Panc1 (cell line): Measurements from ENCODE around the gene ARHGEF40. TPM values are rescaled to one million over a fixed set of nuclear protein-coding genes. Genes with fewer than 3 reads are reported as not detected.

Source experiments
- ATAC-seq: fragments of 200-7000 bp; cut with Tn5 transposase; 2 replicates; pipeline ENCODE4 v1.9.1; 2020; ENCODE audit warnings: mild to moderate bottlenecking, moderate library complexity
- BruUV-seq: library from RNA; stranded (reverse); fragments of 400-500 nt; replicated peaks from 2 replicates; lab custom pipeline; 2021; lab: Mats Ljungman, UMichigan
- CTCF ChIA-PET: fragments of 300-600 bp; sonication (Branson Sonifier 250); formaldehyde crosslinking; loops from one replicate; lab custom pipeline; 2022; ENCODE audit warnings: antibody characterized with exemption; lab: Charles Lee
- POLR2A ChIA-PET: fragments of 300-600 bp; sonication (Branson Sonifier 250); formaldehyde crosslinking; loops from one replicate; lab custom pipeline; 2022; ENCODE audit warnings: antibody characterized with exemption; lab: Charles Lee
- DNase-seq: peaks from one replicate; pipeline ENCODE4 v3.0.0-alpha.2; 2010; ENCODE audit warnings: low read depth, low spot score
- H3K27ac ChIP-seq: 2 replicates; pipeline ENCODE4 v1.5.1; 2011; ENCODE audit warnings: mild to moderate bottlenecking, low read length, inconsistent platforms
- H3K27me3 ChIP-seq: fragments of 200-500 bp; sonication (Bioruptor generic); 2 replicates; pipeline ENCODE4 v1.6.0; 2014; ENCODE audit warnings: low read length, inconsistent platforms; ENCODE audit not compliant: control insufficient read depth, insufficient read depth
- H3K36me3 ChIP-seq: fragments of 200-500 bp; sonication (Bioruptor generic); 2 replicates; pipeline ENCODE4 v1.5.1; 2014; ENCODE audit warnings: inconsistent platforms, mild to moderate bottlenecking, low read length, moderate library complexity; ENCODE audit not compliant: control insufficient read depth, insufficient read depth
- H3K4me1 ChIP-seq: 2 replicates; pipeline ENCODE4 v1.5.1; 2011; ENCODE audit warnings: inconsistent platforms, mild to moderate bottlenecking, low read length, moderate library complexity; ENCODE audit not compliant: control insufficient read depth, insufficient read depth
- H3K4me3 ChIP-seq, 2 experiments: 2 replicates each; pipeline ENCODE4 v1.5.1; 2011 to 2012; ENCODE audit warnings: low read depth in 2 of 2, low read length in 2 of 2, mild to moderate bottlenecking in 2 of 2, inconsistent platforms in 1 of 2, moderate library complexity in 1 of 2
- H3K9me3 ChIP-seq: fragments of 200-500 bp; sonication (Bioruptor generic); 2 replicates; pipeline ENCODE4 v1.5.1; 2014; ENCODE audit warnings: low read depth, mild to moderate bottlenecking, inconsistent platforms, low read length, moderate library complexity; ENCODE audit not compliant: control insufficient read depth, insufficient read depth
- POLR2AphosphoS5 ChIP-seq: IDR thresholded peaks from 2 replicates; pipeline ENCODE4 v1.6.1; 2012; ENCODE audit warnings: mild to moderate bottlenecking, low read depth, low read length, moderate library complexity
- SIN3A ChIP-seq: IDR thresholded peaks from 2 replicates; pipeline ENCODE4 v1.6.1; 2012; ENCODE audit warnings: low read depth, mild to moderate bottlenecking, low read length, moderate library complexity, borderline replicate concordance; ENCODE audit not compliant: insufficient read depth
- TCF7L2 ChIP-seq: IDR thresholded peaks from 2 replicates; pipeline ENCODE4 v1.6.1; 2011; ENCODE audit warnings: mild to moderate bottlenecking, low read depth, low read length, inconsistent platforms
- in situ Hi-C: cut with HindIII; loops from 2 replicates; pipeline ENCODE4 v1.10.0; 2016; ENCODE audit warnings: low sequenced_read_pairs, low pct_unique_long_range_greater_than_20kb
- intact Hi-C: fragments of 100-400 bp; cut with micrococcal nuclease; formaldehyde crosslinking; loops from one replicate; pipeline ENCODE4 v1.10.0; 2022; ENCODE audit not compliant: unreplicated experiment
- total RNA-seq: library from RNA; stranded (reverse); gene quantifications from one replicate; pipeline ENCODE4 v1.2.1, GENCODE V29; 2021; ENCODE audit not compliant: unreplicated experiment
- TF ChIP-seq, protein P1 (sequence below), 2 experiments: IDR thresholded peaks; 2 replicates each; pipeline ENCODE4 v1.6.1; 2011 to 2012; ENCODE audit warnings: low read depth in 2 of 2, control low read depth in 1 of 2, low read length in 1 of 2, mild to moderate bottlenecking in 1 of 2, moderate library complexity in 1 of 2; ENCODE audit not compliant: insufficient read depth in 1 of 2
- TF ChIP-seq, protein P2 (sequence below): fragments of 450-650 bp; IDR thresholded peaks from 2 replicates; pipeline ENCODE4 v1.5.1; 2017; ENCODE audit warnings: mild to moderate bottlenecking

The ARHGEF40 gene
- total RNA-seq, 1 experiment from 2014 or later: 11.1 TPM

GRCh38 chr14:21073921-21074320 lies 3.8 kb downstream of the ARHGEF40 start:
- no TSS peak for BruUV-seq
- H3K4me3 ChIP-seq: no peak overlapping the region
- ChIA-PET CTCF (interaction anchor here (0.6 kb wide), 1 partner anchor 57 kb away, joined by 6 read pairs; no protein-coding TSS in a partner anchor), POLR2A (no interaction called here)
- H3K9me3 ChIP-seq: no peaks in the 10 kb centered on the region
- in situ Hi-C loops: no loop called here
- TF ChIP-seq SIN3A (no peak), TCF7L2 (no peak)
- TF ChIP-seq, protein P1, sequence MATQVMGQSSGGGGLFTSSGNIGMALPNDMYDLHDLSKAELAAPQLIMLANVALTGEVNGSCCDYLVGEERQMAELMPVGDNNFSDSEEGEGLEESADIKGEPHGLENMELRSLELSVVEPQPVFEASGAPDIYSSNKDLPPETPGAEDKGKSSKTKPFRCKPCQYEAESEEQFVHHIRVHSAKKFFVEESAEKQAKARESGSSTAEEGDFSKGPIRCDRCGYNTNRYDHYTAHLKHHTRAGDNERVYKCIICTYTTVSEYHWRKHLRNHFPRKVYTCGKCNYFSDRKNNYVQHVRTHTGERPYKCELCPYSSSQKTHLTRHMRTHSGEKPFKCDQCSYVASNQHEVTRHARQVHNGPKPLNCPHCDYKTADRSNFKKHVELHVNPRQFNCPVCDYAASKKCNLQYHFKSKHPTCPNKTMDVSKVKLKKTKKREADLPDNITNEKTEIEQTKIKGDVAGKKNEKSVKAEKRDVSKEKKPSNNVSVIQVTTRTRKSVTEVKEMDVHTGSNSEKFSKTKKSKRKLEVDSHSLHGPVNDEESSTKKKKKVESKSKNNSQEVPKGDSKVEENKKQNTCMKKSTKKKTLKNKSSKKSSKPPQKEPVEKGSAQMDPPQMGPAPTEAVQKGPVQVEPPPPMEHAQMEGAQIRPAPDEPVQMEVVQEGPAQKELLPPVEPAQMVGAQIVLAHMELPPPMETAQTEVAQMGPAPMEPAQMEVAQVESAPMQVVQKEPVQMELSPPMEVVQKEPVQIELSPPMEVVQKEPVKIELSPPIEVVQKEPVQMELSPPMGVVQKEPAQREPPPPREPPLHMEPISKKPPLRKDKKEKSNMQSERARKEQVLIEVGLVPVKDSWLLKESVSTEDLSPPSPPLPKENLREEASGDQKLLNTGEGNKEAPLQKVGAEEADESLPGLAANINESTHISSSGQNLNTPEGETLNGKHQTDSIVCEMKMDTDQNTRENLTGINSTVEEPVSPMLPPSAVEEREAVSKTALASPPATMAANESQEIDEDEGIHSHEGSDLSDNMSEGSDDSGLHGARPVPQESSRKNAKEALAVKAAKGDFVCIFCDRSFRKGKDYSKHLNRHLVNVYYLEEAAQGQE (IDR thresholded peaks at IDR 0.05; ENCODE audit: insufficient read depth in 1 of 2, low read depth in 2 of 2, low read length in 1 of 2): no peak
- no peaks in the 10 kb centered on the region for H3K36me3 ChIP-seq
- intact Hi-C loops: no loop called here
- H3K27ac ChIP-seq: no peak overlapping the region
- H3K27me3 ChIP-seq: no peaks in the 10 kb centered on the region
- ATAC-seq (no peak), DNase-seq (no peak)
- H3K4me1 ChIP-seq: peaks cover 7% of the 10 kb centered on the region

- H3K36me3 ChIP-seq: no peaks in the 10 kb centered on the region
- no peak for DNase-seq
- ChIA-PET POLR2A (no interaction called here), CTCF (no interaction called here)
- in situ Hi-C loops: no loop called here
- no peaks in the 10 kb centered on the region for H3K9me3 ChIP-seq
- ATAC-seq: no peak
- TF ChIP-seq, protein P2, sequence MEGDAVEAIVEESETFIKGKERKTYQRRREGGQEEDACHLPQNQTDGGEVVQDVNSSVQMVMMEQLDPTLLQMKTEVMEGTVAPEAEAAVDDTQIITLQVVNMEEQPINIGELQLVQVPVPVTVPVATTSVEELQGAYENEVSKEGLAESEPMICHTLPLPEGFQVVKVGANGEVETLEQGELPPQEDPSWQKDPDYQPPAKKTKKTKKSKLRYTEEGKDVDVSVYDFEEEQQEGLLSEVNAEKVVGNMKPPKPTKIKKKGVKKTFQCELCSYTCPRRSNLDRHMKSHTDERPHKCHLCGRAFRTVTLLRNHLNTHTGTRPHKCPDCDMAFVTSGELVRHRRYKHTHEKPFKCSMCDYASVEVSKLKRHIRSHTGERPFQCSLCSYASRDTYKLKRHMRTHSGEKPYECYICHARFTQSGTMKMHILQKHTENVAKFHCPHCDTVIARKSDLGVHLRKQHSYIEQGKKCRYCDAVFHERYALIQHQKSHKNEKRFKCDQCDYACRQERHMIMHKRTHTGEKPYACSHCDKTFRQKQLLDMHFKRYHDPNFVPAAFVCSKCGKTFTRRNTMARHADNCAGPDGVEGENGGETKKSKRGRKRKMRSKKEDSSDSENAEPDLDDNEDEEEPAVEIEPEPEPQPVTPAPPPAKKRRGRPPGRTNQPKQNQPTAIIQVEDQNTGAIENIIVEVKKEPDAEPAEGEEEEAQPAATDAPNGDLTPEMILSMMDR: no peak
- TF ChIP-seq TCF7L2 (no peak), POLR2AphosphoS5 (no peak), SIN3A (no peak)
- TF ChIP-seq, protein P1 (IDR thresholded peaks at IDR 0.05; ENCODE audit: insufficient read depth in 1 of 2, low read depth in 2 of 2, low read length in 1 of 2): no peak
- peaks cover 5% of the 10 kb centered on the region for H3K4me1 ChIP-seq
- intact Hi-C loops: no loop called here
- no TSS peak for BruUV-seq
- no peaks in the 10 kb centered on the region for H3K27me3 ChIP-seq
- H3K27ac ChIP-seq: no peak overlapping the region
- H3K4me3 ChIP-seq: no peak overlapping the region
Measured at GRCh38 chr14:21074398-21075272, 4.5 kb downstream of the ARHGEF40 start.
